ENCODE results near the gene EIF4E1B.

DNA sequence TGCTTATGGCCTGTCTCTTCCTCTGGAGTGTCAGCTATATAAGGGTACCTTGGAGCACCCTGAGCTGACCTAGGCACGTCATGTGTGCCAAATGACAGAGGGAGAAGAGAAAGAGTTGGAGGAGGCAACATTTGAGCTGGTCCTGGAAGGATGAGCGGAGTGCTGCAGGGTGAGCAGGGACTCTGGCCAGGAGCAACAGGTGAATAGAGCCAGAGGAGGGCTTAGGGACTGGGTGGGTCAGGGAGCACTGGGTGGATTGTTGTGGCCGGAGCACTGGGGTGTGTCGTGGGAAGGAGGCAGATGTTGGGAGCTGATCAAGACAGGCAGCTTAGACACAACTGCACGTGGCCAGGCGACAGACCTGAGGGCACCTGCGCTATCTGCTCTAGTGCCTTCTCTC lies 60.4 kb downstream of the EIF4E1B start:
- TF ChIP-seq, protein P1, sequence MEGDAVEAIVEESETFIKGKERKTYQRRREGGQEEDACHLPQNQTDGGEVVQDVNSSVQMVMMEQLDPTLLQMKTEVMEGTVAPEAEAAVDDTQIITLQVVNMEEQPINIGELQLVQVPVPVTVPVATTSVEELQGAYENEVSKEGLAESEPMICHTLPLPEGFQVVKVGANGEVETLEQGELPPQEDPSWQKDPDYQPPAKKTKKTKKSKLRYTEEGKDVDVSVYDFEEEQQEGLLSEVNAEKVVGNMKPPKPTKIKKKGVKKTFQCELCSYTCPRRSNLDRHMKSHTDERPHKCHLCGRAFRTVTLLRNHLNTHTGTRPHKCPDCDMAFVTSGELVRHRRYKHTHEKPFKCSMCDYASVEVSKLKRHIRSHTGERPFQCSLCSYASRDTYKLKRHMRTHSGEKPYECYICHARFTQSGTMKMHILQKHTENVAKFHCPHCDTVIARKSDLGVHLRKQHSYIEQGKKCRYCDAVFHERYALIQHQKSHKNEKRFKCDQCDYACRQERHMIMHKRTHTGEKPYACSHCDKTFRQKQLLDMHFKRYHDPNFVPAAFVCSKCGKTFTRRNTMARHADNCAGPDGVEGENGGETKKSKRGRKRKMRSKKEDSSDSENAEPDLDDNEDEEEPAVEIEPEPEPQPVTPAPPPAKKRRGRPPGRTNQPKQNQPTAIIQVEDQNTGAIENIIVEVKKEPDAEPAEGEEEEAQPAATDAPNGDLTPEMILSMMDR (IDR thresholded peaks at IDR 0.05), result no peak
- TF ChIP-seq POLR2A (IDR thresholded peaks at IDR 0.05), result no peak
- TF ChIP-seq POLR2AphosphoS5 (IDR thresholded peaks at IDR 0.05), result no peak
